ENCODE data around the gene RANBP1. TPM values are rescaled to one million over a fixed set of nuclear protein-coding genes. Genes with fewer than 3 reads are reported as not detected.
A peak's percentile ranks its signal among the peaks of the same experiment; 100 is the strongest.
"Not testable (repeated sequence)": the region's sequence is repeated elsewhere in the genome, so short reads cannot be mapped to it uniquely, and the experiment has no call there.

Gene RANBP1
- total RNA-seq, 2 experiments from 2014 or later, result 318 to 345 TPM

DNA sequence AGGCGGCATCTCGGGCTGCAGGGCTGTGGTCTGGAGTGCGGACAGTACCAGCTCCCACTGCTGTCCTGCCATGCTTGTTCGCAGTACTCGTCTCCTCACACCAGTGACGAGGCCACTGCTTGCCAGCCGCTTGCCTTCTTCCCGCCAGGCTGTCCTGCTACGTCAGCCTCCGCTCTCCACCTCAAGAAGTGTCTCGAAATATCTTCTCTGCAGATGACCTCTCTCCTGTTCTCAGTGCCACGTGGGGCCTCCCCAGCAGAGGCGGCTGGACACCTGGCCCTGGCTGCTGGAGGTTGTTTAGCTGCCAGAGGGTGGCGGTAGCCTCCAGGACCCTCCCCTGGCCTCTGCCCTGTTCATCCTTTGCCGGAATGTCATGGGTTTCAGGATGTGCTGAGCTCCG lies 38.0 kb downstream of the RANBP1 start:
- Mint-ChIP-seq H3K27ac (no peak overlapping the region), H3K9me3 (ENCODE audit: low read depth) (no peaks in the 10 kb centered on the region), H3K27me3 (no peaks in the 10 kb centered on the region), H3K36me3 (no peaks in the 10 kb centered on the region), H3K4me3 (no peak overlapping the region), H3K4me1 (no peaks in the 10 kb centered on the region)
- CTCF ChIA-PET, result no interaction called here
- ATAC-seq (no peak), DNase-seq (no peak)

- no peaks in the 10 kb centered on the region for H3K4me1 Mint-ChIP-seq
- ATAC-seq (no peak), DNase-seq (no peak)
- no peaks in the 10 kb centered on the region for H3K9me3 Mint-ChIP-seq (ENCODE audit: low read depth)
- CTCF ChIA-PET, result no interaction called here
- H3K36me3 Mint-ChIP-seq, result no peaks in the 10 kb centered on the region
- H3K27me3 Mint-ChIP-seq, result no peaks in the 10 kb centered on the region
- no peak overlapping the region for H3K27ac Mint-ChIP-seq
- H3K4me3 Mint-ChIP-seq, result no peak overlapping the region
These were observed 38.8 kb downstream of the RANBP1 start for GRCh38 chr22:20154602-20155187.

DNA sequence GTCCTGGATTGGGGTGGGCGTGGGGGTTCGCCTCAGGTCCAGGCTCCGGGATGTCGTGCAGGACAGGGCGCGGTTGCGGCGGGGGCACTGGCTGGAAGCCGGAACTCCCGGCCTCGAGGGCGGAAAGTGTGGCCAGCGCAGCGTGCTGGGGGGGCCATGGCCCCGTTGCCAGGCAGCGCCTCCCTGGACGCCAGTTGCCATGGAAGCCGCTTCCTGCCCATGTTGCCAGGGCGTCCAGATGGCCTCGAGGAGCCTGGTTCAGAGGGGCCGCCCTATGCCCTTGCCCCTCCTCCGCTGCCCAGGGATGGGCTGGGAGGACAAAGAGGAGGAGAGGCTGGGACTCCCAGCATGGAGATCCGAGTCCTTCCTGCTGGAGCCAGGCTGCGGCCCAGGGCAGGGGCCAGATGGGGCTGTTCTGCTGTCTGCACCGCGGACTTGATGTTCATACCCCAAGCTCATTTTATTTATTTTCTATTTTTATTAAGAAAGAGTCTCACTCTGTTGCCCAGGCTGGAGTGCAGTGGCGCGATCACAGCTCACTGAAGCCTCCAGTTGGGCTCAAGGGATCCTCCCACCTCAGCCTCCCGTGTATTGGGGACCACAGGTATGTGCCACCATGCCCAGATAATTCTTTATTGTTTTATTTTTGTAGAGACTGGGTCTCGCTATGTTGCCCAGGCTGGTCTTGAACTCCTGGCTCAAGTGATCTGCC lies 39.6 kb downstream of the RANBP1 start:
- DNase-seq, result peak; percentile 62
- Mint-ChIP-seq H3K27ac (no peak overlapping the region), H3K36me3 (no peaks in the 10 kb centered on the region), H3K4me1 (no peaks in the 10 kb centered on the region), H3K9me3 (ENCODE audit: low read depth) (no peaks in the 10 kb centered on the region), H3K4me3 (no peak overlapping the region), H3K27me3 (no peaks in the 10 kb centered on the region)
- CTCF ChIA-PET, result interaction anchor here (0.7 to 3.0 kb wide), 5 partner anchors 51 to 450 kb away, joined by 3 to 47 read pairs (median 5); no protein-coding TSS in a partner anchor
- peak; percentile 21 for ATAC-seq

GRCh38 chr22:20156042-20156389 lies 40.1 kb downstream of the RANBP1 start:
- no peak for ATAC-seq
- Mint-ChIP-seq H3K9me3 (ENCODE audit: low read depth) (no peaks in the 10 kb centered on the region), H3K27me3 (no peaks in the 10 kb centered on the region), H3K27ac (no peak overlapping the region), H3K4me1 (no peaks in the 10 kb centered on the region), H3K4me3 (no peak overlapping the region), H3K36me3 (no peaks in the 10 kb centered on the region)
- DNase-seq, result no peak
- CTCF ChIA-PET, result interaction anchor here (0.9 to 3.0 kb wide), 7 partner anchors 39 to 450 kb away, joined by 3 to 47 read pairs (median 6); no protein-coding TSS in a partner anchor

GRCh38 chr22:20156611-20157429 lies 40.9 kb downstream of the RANBP1 start:
- H3K27me3 Mint-ChIP-seq, result no peaks in the 10 kb centered on the region
- H3K36me3 Mint-ChIP-seq, result no peaks in the 10 kb centered on the region
- H3K4me1 Mint-ChIP-seq, result no peaks in the 10 kb centered on the region
- DNase-seq, result peak; percentile 91
- no peak overlapping the region for H3K4me3 Mint-ChIP-seq
- CTCF ChIA-PET, result interaction anchor here (0.5 to 3.0 kb wide), 36 partner anchors 14 to 307 kb away, joined by 3 to 47 read pairs (median 4); partner anchors contain the start of genes DGCR6L and TRMT2A
- no peaks in the 10 kb centered on the region for H3K9me3 Mint-ChIP-seq (ENCODE audit: low read depth)
- ATAC-seq, result peak; percentile 85
- H3K27ac Mint-ChIP-seq, result no peak overlapping the region

DNA sequence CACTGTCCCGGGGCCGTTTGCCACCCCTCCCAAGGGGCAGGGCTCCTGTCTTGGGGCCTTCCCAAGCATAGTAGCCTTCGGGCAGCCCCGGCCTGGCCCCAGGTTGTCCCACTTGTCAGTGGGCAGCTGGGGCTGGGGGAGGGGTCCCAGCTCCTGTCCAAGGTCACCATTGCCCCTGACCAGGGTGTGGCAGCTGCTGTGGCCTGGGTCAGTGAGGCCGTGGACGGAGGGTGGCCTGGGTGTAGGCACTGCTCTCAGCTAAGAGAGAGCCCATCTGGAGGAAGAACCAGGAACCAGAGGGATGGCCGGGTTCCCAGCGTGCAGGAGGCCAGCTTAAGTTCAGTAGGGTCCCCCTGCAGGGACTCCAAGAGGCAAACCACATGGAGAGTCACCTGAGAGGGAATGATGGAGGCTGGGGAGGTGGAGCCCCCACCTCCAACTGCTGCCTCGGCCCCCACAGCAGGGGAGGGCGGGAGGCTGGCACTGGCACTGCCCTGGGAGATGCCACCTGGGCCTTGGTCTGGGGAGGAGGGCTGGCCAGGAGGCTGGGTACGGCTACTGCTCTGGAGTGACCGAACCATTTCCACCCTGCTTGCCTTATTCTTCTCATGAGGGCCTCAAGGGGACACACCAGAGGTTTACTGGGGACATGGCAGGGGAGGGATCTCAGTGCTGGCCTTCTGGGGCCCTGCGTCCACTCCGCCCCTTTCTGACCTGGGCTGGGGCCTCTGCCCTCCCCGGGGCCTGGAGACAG lies 41.7 kb downstream of the RANBP1 start:
- Mint-ChIP-seq H3K27me3 (no peaks in the 10 kb centered on the region), H3K9me3 (ENCODE audit: low read depth) (no peaks in the 10 kb centered on the region), H3K36me3 (no peaks in the 10 kb centered on the region), H3K4me3 (no peak overlapping the region), H3K4me1 (no peaks in the 10 kb centered on the region), H3K27ac (no peak overlapping the region)
- DNase-seq, result no peak
- CTCF ChIA-PET, result interaction anchor here (0.5 to 3.0 kb wide), 34 partner anchors 13 to 306 kb away, joined by 3 to 47 read pairs (median 4); partner anchors contain the start of genes DGCR6L and TRMT2A
- no peak for ATAC-seq

- Mint-ChIP-seq H3K4me3 (no peak overlapping the region), H3K27me3 (no peaks in the 10 kb centered on the region)
These were observed 42.6 kb downstream of the RANBP1 start for GRCh38 chr22:20158391-20159036.

GRCh38 chr22:20159076-20159475 lies 43.2 kb downstream of the RANBP1 start:
- Mint-ChIP-seq H3K36me3 (no peaks in the 10 kb centered on the region), H3K27me3 (no peaks in the 10 kb centered on the region), H3K9me3 (ENCODE audit: low read depth) (peaks cover 2% of the 10 kb centered on the region), H3K4me1 (no peaks in the 10 kb centered on the region), H3K4me3 (no peak overlapping the region), H3K27ac (no peak overlapping the region)
- no peak for DNase-seq
- ATAC-seq, result no peak
- CTCF ChIA-PET, result interaction anchor here (0.7 kb wide), 1 partner anchor 79 kb away, joined by 4 read pairs; no protein-coding TSS in a partner anchor

More at GRCh38 chr22:20158391-20159036, 42.6 kb downstream of the RANBP1 start:
- H3K9me3 Mint-ChIP-seq (ENCODE audit: low read depth), result no peaks in the 10 kb centered on the region
- DNase-seq, result no peak
- no peak overlapping the region for H3K27ac Mint-ChIP-seq
- H3K36me3 Mint-ChIP-seq, result no peaks in the 10 kb centered on the region
- H3K4me1 Mint-ChIP-seq, result no peaks in the 10 kb centered on the region
- ATAC-seq, result no peak
- CTCF ChIA-PET, result interaction anchor here (1.9 to 2.5 kb wide), 2 partner anchors 13 to 127 kb away, joined by 4 to 19 read pairs; no protein-coding TSS in a partner anchor

DNA sequence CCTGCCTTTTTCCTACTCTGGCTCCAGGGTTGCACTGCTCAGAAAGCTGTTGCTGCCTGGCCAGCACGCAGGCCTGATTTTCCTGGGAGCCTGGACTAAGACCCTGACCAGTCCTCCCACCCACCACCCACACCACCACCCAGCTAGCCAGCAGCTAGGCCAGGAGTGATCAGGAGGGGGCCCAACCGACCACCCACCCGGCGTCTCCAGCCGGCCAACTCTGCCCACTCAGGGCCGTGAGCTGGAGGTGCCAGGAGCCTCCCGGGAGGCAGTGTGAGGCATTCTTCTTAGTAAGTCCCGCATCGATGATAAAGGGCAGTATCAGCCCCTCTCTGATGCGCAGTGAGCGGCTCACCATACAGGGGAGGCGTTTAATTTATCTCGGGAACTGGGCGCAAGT lies 43.6 kb downstream of the RANBP1 start:
- DNase-seq; H3K36me3 Mint-ChIP-seq; H3K27me3 Mint-ChIP-seq; H3K9me3 Mint-ChIP-seq (ENCODE audit: low read depth); ATAC-seq; H3K27ac Mint-ChIP-seq; H3K4me1 Mint-ChIP-seq; H3K4me3 Mint-ChIP-seq: not testable (repeated sequence)
- CTCF ChIA-PET, result interaction anchor here (0.7 kb wide), 1 partner anchor 79 kb away, joined by 4 read pairs; no protein-coding TSS in a partner anchor

- CTCF ChIA-PET, result no interaction called here
- DNase-seq (no peak), ATAC-seq (no peak)
- peaks cover 2% of the 10 kb centered on the region for H3K36me3 Mint-ChIP-seq
- H3K9me3 Mint-ChIP-seq (ENCODE audit: low read depth), result peaks cover 5% of the 10 kb centered on the region
- H3K4me3 Mint-ChIP-seq, result no peak overlapping the region
- no peaks in the 10 kb centered on the region for H3K4me1 Mint-ChIP-seq
- H3K27ac Mint-ChIP-seq, result no peak overlapping the region
- no peaks in the 10 kb centered on the region for H3K27me3 Mint-ChIP-seq
These were observed 44.1 kb downstream of the RANBP1 start for GRCh38 chr22:20160041-20160440.

DNA sequence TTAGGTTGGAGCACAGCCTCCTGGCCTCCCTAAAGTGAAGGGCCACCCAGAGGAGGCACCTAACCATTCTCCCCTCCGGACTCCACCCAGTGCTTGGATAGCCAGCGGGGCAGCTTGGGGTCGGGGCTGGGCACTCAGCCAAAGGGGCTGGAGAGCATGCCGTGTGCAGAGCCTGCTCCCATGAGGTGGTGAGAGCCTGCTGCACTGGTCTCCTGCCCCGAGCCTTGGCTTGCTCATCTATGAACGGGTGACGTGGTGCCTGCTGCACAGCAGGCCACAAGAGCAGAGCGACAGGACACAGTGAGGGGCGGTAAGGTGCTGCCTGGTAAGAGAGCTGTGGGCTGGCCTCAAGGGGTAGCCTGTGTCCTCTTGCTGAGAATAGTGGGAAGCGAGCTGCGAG lies 49.0 kb downstream of the RANBP1 start:
- no peak overlapping the region for H3K4me3 Mint-ChIP-seq
- ATAC-seq, result no peak
- H3K9me3 Mint-ChIP-seq (ENCODE audit: low read depth), result peaks cover 5% of the 10 kb centered on the region
- CTCF ChIA-PET, result interaction anchor here (0.6 kb wide), 1 partner anchor 714 kb away, joined by 3 read pairs; no protein-coding TSS in a partner anchor
- no peaks in the 10 kb centered on the region for H3K27me3 Mint-ChIP-seq
- no peaks in the 10 kb centered on the region for H3K4me1 Mint-ChIP-seq
- H3K27ac Mint-ChIP-seq, result no peak overlapping the region
- peaks cover 2% of the 10 kb centered on the region for H3K36me3 Mint-ChIP-seq
- DNase-seq, result no peak

- Mint-ChIP-seq H3K9me3 (ENCODE audit: low read depth) (peaks cover 5% of the 10 kb centered on the region), H3K4me1 (no peaks in the 10 kb centered on the region), H3K4me3 (no peak overlapping the region), H3K36me3 (peaks cover 2% of the 10 kb centered on the region), H3K27ac (no peak overlapping the region), H3K27me3 (no peaks in the 10 kb centered on the region)
- DNase-seq, result no peak
- no peak for ATAC-seq
- CTCF ChIA-PET, result interaction anchor here (0.6 kb wide), 1 partner anchor 715 kb away, joined by 3 read pairs; no protein-coding TSS in a partner anchor
These were observed 49.5 kb downstream of the RANBP1 start for GRCh38 chr22:20165421-20165820.

Measured in activated CD8-positive, alpha-beta memory T cell treated with anti-CD3 and anti-CD28 coated beads, Interleukin-2, amount 10 ng/mL, durations not matched to agents 7 days and 5 days (primary cell).